GM18499 (cell line): Measurements from ENCODE around the gene TNFRSF1B.

Source experiments
- ATAC-seq: cut with Tn5 transposase; IDR thresholded peaks from one replicate; pipeline ENCODE4 v1.9.1; 2021; ENCODE audit warnings: moderate number of reproducible peaks; ENCODE audit not compliant: insufficient read depth, unreplicated experiment

The TNFRSF1B gene

GRCh38 chr1:12141163-12141850, 25.5 kb upstream of the TNFRSF1B start:
- ATAC-seq, result no peak

GRCh38 chr1:12142141-12142823, 24.5 kb upstream of the TNFRSF1B start:
- ATAC-seq, result no peak

- no peak for ATAC-seq
Observed at GRCh38 chr1:12142891-12143630, 23.7 kb upstream of the TNFRSF1B start.

- no peak for ATAC-seq
Observed at GRCh38 chr1:12143631-12144155, 23.1 kb upstream of the TNFRSF1B start.

GRCh38 chr1:12144236-12144635, 22.6 kb upstream of the TNFRSF1B start:
- no peak for ATAC-seq

GRCh38 chr1:12144969-12145368, 21.8 kb upstream of the TNFRSF1B start:
- ATAC-seq, result no peak

GRCh38 chr1:12145616-12146342, 21.0 kb upstream of the TNFRSF1B start:
- no peak for ATAC-seq

- no peak for ATAC-seq
Observed at GRCh38 chr1:12146343-12147112, 20.3 kb upstream of the TNFRSF1B start.

GRCh38 chr1:12147201-12147701, 19.5 kb upstream of the TNFRSF1B start:
- no peak for ATAC-seq

- no peak for ATAC-seq
Observed at GRCh38 chr1:12148160-12148957, 18.4 kb upstream of the TNFRSF1B start.

GRCh38 chr1:12148958-12149790, 17.6 kb upstream of the TNFRSF1B start:
- ATAC-seq, result no peak

GRCh38 chr1:12149791-12150175, 17.0 kb upstream of the TNFRSF1B start:
- ATAC-seq, result no peak

- ATAC-seq, result no peak
Observed at GRCh38 chr1:12150456-12151200, 16.2 kb upstream of the TNFRSF1B start.

- no peak for ATAC-seq
Observed at GRCh38 chr1:12151465-12151864, 15.3 kb upstream of the TNFRSF1B start.

GRCh38 chr1:12152113-12152891, 14.5 kb upstream of the TNFRSF1B start:
- ATAC-seq, result peak; percentile 38

- no peak for ATAC-seq
Observed at GRCh38 chr1:12153181-12153785, 13.5 kb upstream of the TNFRSF1B start.
